Thymus (tissue), 11 donors: ENCODE data around the gene PPFIA2. TPM values are rescaled to one million over a fixed set of nuclear protein-coding genes. Genes with fewer than 3 reads are reported as not detected.

Experiments
- DNase-seq, 9 donors: peaks; one replicate each; pipeline ENCODE4 v3.0.0-alpha.2; 2013; ENCODE audit warnings: low spot score in 9 of 9, low read depth in 6 of 9, missing footprints in 1 of 9
- H3K27ac ChIP-seq, 2 donors: one replicate each; pipeline ENCODE4 v1.5.1; 2013; ENCODE audit warnings: control low read depth in 1 of 2, low read depth in 1 of 2, low read length in 1 of 2, mild to moderate bottlenecking in 1 of 2, moderate library complexity in 1 of 2
- H3K27me3 ChIP-seq, 2 donors: one replicate each; pipeline ENCODE4 v1.5.1; 2013; ENCODE audit warnings: low read length in 1 of 2; ENCODE audit not compliant: control insufficient read depth in 2 of 2, insufficient read depth in 1 of 2
- H3K36me3 ChIP-seq, 2 donors: one replicate each; pipeline ENCODE4 v1.5.1; 2013; ENCODE audit warnings: low read length in 1 of 2, mild to moderate bottlenecking in 1 of 2, moderate library complexity in 1 of 2; ENCODE audit not compliant: control insufficient read depth in 2 of 2, insufficient read depth in 2 of 2
- H3K4me1 ChIP-seq, 2 donors: one replicate each; pipeline ENCODE4 v1.5.1; 2013; ENCODE audit warnings: low read length in 2 of 2; ENCODE audit not compliant: control insufficient read depth in 2 of 2, insufficient read depth in 2 of 2
- H3K4me3 ChIP-seq, 2 donors: one replicate each; pipeline ENCODE4 v1.5.1; 2013; ENCODE audit warnings: low read length in 2 of 2, control low read depth in 1 of 2, mild to moderate bottlenecking in 1 of 2
- H3K9me3 ChIP-seq, 2 donors: one replicate each; pipeline ENCODE4 v1.5.1; 2013; ENCODE audit warnings: low read length in 1 of 2, mild to moderate bottlenecking in 1 of 2; ENCODE audit not compliant: control insufficient read depth in 2 of 2, insufficient read depth in 1 of 2
- WGBS: extraction: QIAGEN DNeasy Blood & Tissue Kit; methylation state at CpG from one replicate; pipeline ENCODE4 v1.1.7; 2013; 5-methylcytosine and 5-hydroxymethylcytosine counted together
- polyA plus RNA-seq: library from polyadenylated mRNA; stranded (reverse); fragments of 200-250 nt; gene quantifications from one replicate; pipeline ENCODE4 v1.2.3, GENCODE V29; 2013
- total RNA-seq: library from RNA; stranded (reverse); fragments of 120-200 nt; gene quantifications from one replicate; pipeline ENCODE4 v1.2.4, GENCODE V29; 2013
- donor health status: healthy.

The PPFIA2 gene
- total and polyA plus RNA-seq, 2 donors = 0.23 to 0.24 TPM

DNA sequence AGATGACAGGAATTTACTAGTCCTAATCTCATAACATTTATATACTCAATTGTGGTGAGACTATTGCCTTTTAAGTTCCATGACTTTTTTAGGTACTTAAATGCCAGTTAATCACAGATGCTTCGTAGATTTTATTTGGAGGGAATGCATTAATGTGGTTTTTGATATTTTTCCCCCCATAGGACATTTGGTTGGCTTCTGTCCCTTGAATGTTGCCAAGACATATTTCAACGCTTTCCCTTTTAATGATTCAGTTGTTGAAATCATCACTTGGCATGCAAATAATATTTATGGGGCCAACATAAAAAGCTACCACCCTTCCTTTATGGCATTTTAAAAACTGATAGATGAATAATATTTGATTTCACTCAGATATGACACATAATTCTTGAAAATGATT, 509.2 kb downstream of the PPFIA2 start:
- no peaks in the 10 kb centered on the region for H3K9me3 ChIP-seq
- DNase-seq = no peak
- H3K4me3 ChIP-seq = no peak overlapping the region
- no peaks in the 10 kb centered on the region for H3K4me1 ChIP-seq
- no peak overlapping the region for H3K27ac ChIP-seq
- 87% methylated on average over 2 of the region's 2 CpGs for WGBS
- no peaks in the 10 kb centered on the region for H3K27me3 ChIP-seq
- H3K36me3 ChIP-seq = no peaks in the 10 kb centered on the region

DNA sequence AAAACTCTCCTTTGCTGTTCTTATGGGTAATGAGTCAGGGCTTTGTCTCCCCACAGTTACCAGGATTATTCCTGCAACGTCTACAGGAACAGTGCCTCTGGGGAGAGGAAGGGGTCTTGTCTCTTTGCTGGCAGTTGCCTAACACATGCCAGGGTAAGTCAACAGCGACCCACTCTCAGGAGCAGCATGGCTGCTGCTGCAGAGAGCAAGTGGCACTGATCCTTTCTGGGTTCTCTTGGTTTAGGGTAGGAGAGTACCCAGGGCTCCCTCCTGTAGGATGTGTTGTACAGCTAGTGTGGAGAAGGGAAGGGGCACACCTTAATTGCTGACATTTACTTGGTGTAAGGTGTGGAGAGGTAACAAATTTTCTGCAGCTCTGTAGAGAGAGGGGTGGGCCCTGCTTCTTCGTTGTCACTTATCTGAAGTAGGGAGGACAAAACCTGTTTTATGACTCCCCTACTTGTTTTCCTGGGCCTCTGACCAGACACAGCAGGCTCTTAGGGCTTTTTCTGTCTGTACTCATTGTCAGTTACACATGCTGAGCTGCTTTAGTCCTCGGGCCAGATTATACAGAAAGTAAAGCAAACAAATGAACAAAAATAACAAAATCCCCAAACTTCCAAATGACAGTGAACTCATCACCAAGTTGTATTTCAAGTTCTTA, 513.1 kb downstream of the PPFIA2 start:
- no peaks in the 10 kb centered on the region for H3K27me3 ChIP-seq
- H3K4me1 ChIP-seq = no peaks in the 10 kb centered on the region
- H3K4me3 ChIP-seq = no peak overlapping the region
- H3K27ac ChIP-seq = no peak overlapping the region
- WGBS = 61% methylated on average over 4 of the region's 4 CpGs
- H3K9me3 ChIP-seq = no peaks in the 10 kb centered on the region
- DNase-seq = no peak
- no peaks in the 10 kb centered on the region for H3K36me3 ChIP-seq

DNA sequence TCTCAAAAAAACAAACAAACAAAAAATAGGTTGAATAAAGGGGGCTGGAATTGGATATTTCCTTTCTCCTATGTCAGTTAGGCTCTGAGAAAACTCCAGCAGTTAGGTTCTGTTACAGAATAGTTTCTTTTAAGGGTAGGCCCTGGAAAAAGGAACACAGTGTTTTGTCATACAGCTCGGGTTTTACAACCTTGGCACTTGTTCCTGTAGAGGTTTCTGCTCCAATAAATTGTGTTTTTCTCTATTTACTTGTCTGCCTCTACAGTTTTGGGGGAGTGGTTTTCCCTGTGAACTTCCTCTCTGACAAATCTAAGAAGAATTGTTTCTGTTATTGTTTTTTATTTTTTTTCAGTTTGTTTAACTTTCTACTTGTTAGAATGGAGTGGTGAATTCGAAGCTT, 513.7 kb downstream of the PPFIA2 start:
- H3K27ac ChIP-seq = no peak overlapping the region
- H3K4me3 ChIP-seq = no peak overlapping the region
- no peaks in the 10 kb centered on the region for H3K36me3 ChIP-seq
- WGBS = 44% methylated on average over 2 of the region's 2 CpGs
- no peaks in the 10 kb centered on the region for H3K27me3 ChIP-seq
- no peaks in the 10 kb centered on the region for H3K4me1 ChIP-seq
- no peak for DNase-seq
- no peaks in the 10 kb centered on the region for H3K9me3 ChIP-seq

DNA sequence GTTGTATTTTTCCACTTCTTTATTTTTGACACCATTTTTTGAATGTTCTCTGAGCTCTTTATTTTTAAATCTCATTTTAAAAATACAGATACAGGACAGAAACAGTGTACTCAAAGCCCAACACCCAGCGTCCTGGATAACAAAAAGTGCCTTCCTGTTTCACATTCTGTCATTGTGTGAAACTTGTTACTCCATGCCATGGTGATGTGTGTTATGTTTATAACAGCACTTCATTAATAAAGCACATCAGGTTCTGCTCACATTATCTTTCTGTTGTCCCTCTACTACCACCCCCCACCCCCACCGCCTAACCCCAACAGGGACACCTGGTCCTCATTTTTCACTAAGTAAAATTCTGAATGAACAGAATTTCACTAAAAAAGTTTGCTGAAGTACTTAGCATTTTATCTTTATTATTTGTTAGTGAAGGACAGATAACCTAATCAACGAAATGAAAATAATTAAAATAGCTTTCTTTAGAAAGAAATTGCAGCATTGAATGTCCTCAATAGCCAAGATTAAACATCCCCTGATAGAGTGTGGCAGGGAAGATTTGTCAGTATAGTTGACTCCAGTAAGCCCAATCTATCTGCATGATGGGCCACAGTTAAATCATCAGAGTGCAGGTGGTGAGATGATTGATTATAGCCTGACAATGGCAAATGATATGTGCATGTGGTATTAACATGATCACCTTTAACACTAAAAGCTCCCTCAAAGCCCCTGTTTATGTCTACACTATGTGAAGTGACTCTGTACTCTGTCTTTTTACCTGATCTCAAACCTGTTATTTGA, 527.4 kb downstream of the PPFIA2 start:
- Histone ChIP-seq H3K27me3 (no peaks in the 10 kb centered on the region), H3K4me1 (no peaks in the 10 kb centered on the region), H3K27ac (no peak overlapping the region), H3K36me3 (no peaks in the 10 kb centered on the region), H3K4me3 (no peak overlapping the region), H3K9me3 (no peaks in the 10 kb centered on the region)
- 88% methylated on average over 3 of the region's 3 CpGs for WGBS
- no peak for DNase-seq

DNA sequence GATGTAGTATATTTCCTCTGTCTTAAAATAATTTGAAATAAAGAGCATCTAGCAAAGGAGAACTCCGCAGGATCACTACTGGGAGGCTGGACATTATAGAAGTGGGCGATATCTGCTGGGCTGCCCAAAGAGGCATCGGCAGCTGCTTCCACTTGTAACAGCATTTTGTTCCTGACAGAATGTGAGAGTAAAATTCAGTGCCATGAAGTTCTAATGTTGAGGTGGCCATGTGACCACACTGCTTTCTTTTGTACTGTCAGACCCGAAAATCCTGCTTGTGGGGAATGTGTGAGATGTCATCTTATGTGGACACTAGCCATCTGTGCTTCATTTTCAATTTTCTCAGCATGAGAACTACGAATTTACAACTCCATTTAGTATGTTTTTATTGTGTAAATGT, 529.4 kb downstream of the PPFIA2 start:
- Histone ChIP-seq H3K4me3 (no peak overlapping the region), H3K36me3 (no peaks in the 10 kb centered on the region), H3K27me3 (no peaks in the 10 kb centered on the region), H3K9me3 (no peaks in the 10 kb centered on the region), H3K4me1 (no peaks in the 10 kb centered on the region), H3K27ac (no peak overlapping the region)
- WGBS = 80% methylated on average over 5 of the region's 5 CpGs
- no peak for DNase-seq

DNA sequence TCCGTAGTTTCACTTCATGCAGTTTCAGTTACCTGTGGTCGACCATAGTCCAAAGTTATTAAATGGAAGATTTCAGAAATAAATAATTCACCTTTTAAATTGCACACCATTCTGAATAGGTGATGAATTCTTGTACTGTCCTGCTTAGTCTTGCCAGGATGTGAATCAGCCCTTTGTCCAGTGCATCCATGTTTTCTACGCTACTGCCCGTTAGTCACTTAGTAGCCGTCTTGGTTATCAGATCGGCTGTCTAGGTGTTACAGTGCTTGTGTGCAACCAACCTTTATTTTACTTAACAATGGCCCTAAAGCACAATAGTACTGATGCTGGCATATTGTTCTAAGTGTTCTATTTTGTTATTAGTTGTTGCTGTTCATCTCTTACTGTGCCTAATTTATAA, 534.5 kb downstream of the PPFIA2 start:
- Histone ChIP-seq H3K4me1 (no peaks in the 10 kb centered on the region), H3K27me3 (no peaks in the 10 kb centered on the region), H3K36me3 (no peaks in the 10 kb centered on the region), H3K27ac (no peak overlapping the region), H3K9me3 (no peaks in the 10 kb centered on the region), H3K4me3 (no peak overlapping the region)
- no peak for DNase-seq
- WGBS = 97% methylated on average over 6 of the region's 6 CpGs

DNA sequence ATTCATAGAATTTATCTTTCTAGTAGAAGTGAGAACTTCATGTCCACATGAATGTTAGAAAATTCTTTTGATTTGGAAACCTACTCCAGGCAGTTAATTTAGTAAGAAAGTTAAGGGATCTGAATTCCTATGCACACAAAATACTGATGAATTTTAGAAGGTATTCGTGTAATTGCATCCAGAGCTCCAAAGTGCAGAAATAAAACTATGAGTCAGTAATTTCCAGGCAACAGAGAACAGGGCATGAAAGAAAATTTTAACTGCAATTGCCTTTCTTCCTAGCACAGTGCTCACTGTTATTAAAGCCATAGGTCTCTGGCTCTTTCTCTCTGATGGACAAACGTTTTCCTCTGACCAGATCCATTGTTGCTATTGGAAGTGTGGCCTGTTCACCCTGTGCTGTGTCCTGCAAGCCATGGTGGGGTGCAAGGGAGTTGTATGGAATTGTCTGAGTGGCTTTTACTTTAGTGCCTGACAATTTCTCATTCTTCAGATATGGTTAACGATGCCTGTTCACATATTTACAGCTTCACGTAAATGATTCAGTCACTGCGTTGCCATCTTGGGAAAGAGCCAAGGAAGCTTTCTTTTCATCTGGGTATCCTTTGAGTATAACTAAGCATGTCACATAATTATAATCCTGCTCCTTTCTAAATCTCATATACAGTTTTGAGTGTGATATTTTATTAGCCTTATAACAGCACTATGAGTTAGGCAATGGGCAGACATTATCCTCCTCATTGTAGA, 536.1 kb downstream of the PPFIA2 start:
- Histone ChIP-seq H3K4me3 (no peak overlapping the region), H3K27ac (no peak overlapping the region), H3K4me1 (no peaks in the 10 kb centered on the region), H3K9me3 (no peaks in the 10 kb centered on the region), H3K36me3 (no peaks in the 10 kb centered on the region), H3K27me3 (no peaks in the 10 kb centered on the region)
- DNase-seq = no peak
- 83% methylated on average over 5 of the region's 5 CpGs for WGBS

DNA sequence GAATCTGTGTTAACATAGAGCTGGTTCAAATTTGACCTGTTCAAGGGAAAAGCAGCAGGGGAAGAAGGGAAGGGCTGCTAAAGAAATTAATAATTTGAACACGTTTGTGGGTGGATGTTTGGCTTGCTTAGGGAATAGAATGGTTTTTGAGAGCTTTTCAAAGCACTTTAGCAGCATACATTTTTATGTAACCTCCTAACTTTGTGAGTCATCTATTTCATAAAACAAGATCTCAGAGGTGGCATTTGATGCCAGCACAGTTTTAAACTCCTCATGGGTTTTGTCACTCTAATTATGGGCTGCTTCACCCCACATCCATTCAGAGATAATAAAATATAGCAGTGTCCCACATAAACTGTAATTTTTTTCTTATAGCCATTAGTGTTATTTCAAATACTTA, 537.5 kb downstream of the PPFIA2 start:
- no peaks in the 10 kb centered on the region for H3K9me3 ChIP-seq
- no peaks in the 10 kb centered on the region for H3K27me3 ChIP-seq
- H3K36me3 ChIP-seq = no peaks in the 10 kb centered on the region
- H3K4me3 ChIP-seq = no peak overlapping the region
- no peak for DNase-seq
- WGBS = 66% methylated on average over 1 of the region's 1 CpG
- H3K4me1 ChIP-seq = no peaks in the 10 kb centered on the region
- H3K27ac ChIP-seq = no peak overlapping the region

DNA sequence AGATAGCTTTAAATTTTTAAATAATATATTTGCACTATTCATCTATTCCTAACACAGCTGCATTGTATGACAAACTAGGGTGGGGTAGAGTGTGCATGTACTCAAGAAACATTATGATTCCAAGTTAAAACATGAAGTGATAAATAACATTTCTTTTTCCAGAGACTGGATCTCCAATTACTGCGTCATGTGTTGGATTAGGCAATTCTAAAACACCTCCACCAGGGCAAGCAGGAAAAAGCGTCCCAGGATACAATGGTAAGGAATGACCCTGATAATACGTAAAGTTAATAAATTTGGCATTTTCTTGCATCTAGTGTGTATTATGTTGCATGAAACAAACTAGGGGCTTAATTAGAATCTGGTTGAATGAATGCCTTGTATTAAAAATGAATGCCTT, 542.4 kb downstream of the PPFIA2 start:
- WGBS = 95% methylated on average over 3 of the region's 3 CpGs
- Histone ChIP-seq H3K36me3 (no peaks in the 10 kb centered on the region), H3K4me3 (no peak overlapping the region), H3K27me3 (no peaks in the 10 kb centered on the region), H3K27ac (no peak overlapping the region), H3K4me1 (no peaks in the 10 kb centered on the region), H3K9me3 (no peaks in the 10 kb centered on the region)
- no peak for DNase-seq
